Measurements from ENCODE around the gene MOB3A.
"Not testable (repeated sequence)": the region's sequence is repeated elsewhere in the genome, so short reads cannot be mapped to it uniquely, and the experiment has no call there.

MOB3A gene

DNA sequence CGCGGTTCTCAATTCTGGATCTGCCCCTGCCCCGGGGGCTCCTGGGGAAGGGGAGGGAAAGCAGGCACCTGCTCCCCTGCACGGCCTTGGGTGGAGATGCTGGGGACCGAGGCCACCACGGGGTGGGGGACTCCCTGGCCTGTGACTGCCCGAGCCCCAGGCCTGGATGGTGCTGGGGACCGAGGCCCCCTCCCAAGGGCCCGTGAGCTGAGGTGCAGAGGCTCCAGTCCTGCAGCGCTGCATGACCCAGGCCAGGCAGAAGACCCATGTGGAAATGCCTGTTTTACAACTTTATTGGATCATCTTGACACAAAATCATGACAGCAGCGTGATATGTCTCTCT lies 4.6 kb upstream of the MOB3A start:
- no peak for DNase-seq (ENCODE audit: low read depth)
- peaks cover 7% of the 10 kb centered on the region for H3K4me1 ChIP-seq (ENCODE audit: control insufficient read depth, insufficient read depth, low read length)
- no peaks in the 10 kb centered on the region for H3K9me3 ChIP-seq (ENCODE audit: control insufficient read depth, low read length)
- no peak overlapping the region for H3K4me3 ChIP-seq (ENCODE audit: low read length)
- H3K27me3 ChIP-seq (replicated peaks; ENCODE audit: control insufficient read depth, insufficient read depth, low read length) = no peaks in the 10 kb centered on the region
- H3K36me3 ChIP-seq (ENCODE audit: control insufficient read depth, insufficient read depth, low read length, severe bottlenecking) = peaks cover 50% of the 10 kb centered on the region
- no peak overlapping the region for H3K9ac ChIP-seq (ENCODE audit: low read length)

GRCh38 chr19:2099937-2100718 lies 4.0 kb upstream of the MOB3A start:
- DNase-seq (ENCODE audit: low read depth) = no peak
- peaks cover 8% of the 10 kb centered on the region for H3K4me1 ChIP-seq (ENCODE audit: control insufficient read depth, insufficient read depth, low read length)
- H3K9ac ChIP-seq (ENCODE audit: low read length) = no peak overlapping the region
- no peaks in the 10 kb centered on the region for H3K9me3 ChIP-seq (ENCODE audit: control insufficient read depth, low read length)
- H3K36me3 ChIP-seq (ENCODE audit: control insufficient read depth, insufficient read depth, low read length, severe bottlenecking) = peaks cover 47% of the 10 kb centered on the region
- no peaks in the 10 kb centered on the region for H3K27me3 ChIP-seq (replicated peaks; ENCODE audit: control insufficient read depth, insufficient read depth, low read length)
- H3K4me3 ChIP-seq (ENCODE audit: low read length) = no peak overlapping the region

GRCh38 chr19:2099054-2099501 lies 3.0 kb upstream of the MOB3A start:
- no peaks in the 10 kb centered on the region for H3K27me3 ChIP-seq (replicated peaks; ENCODE audit: control insufficient read depth, insufficient read depth, low read length)
- H3K9me3 ChIP-seq (ENCODE audit: control insufficient read depth, low read length) = no peaks in the 10 kb centered on the region
- no peak overlapping the region for H3K4me3 ChIP-seq (ENCODE audit: low read length)
- H3K4me1 ChIP-seq (ENCODE audit: control insufficient read depth, insufficient read depth, low read length) = peaks cover 16% of the 10 kb centered on the region
- H3K36me3 ChIP-seq (ENCODE audit: control insufficient read depth, insufficient read depth, low read length, severe bottlenecking) = peaks cover 40% of the 10 kb centered on the region
- no peak overlapping the region for H3K9ac ChIP-seq (ENCODE audit: low read length)
- no peak for DNase-seq (ENCODE audit: low read depth)

DNA sequence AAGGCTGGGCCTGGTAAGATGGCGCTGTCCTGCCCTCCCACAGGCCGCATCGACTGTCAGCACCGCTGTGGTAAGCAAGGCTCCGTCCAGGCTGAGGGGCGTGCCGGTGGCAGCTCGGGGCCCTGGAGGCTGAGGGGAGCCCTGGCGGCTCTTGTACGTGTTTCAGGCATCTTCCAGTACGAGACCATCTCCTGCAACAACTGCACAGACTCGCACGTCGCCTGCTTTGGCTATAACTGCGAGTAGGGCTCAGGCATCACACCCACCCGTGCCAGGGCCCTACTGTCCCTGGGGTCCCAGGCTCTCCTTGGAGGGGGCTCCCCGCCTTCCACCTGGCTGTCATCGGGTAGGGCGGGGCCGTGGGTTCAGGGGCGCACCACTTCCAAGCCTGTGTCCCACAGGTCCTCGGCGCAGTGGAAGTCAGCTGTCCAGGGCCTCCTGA lies 1.8 kb upstream of the MOB3A start:
- DNase-seq (ENCODE audit: low read depth) = no peak
- peaks cover 19% of the 10 kb centered on the region for H3K4me1 ChIP-seq (ENCODE audit: control insufficient read depth, insufficient read depth, low read length)

DNA sequence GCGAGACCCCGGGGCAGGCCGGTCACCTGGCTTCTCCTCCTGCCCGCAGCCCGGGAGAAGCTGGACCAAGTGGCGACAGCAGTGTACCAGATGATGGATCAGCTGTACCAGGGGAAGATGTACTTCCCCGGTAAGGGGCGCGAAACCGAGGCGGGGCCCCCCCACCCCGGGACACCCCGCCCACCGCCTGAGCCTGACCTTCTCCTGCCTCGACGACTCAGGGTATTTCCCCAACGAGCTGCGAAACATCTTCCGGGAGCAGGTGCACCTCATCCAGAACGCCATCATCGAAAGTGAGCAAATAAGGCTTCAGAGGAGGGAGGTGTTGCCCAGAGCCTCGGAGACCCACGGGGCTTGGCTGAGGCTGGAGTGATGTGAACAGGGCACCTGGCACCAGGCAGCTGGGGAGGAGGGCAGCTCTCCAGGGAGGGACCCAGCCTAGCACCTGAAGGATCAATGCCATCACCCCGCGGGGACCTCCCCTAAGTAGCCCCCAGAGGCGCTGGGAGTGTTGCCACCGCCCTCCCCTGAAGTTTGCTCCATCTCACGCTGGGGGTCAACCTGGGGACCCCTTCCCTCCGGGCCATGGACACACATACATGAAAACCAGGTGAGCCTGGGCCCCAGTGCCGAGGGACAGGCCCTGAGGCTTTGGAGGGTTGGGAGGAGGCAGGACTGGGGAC lies 1.2 kb upstream of the MOB3A start:
- H3K27me3 ChIP-seq (replicated peaks; ENCODE audit: control insufficient read depth, insufficient read depth, low read length) = no peaks in the 10 kb centered on the region
- H3K4me1 ChIP-seq (ENCODE audit: control insufficient read depth, insufficient read depth, low read length) = peaks cover 23% of the 10 kb centered on the region
- DNase-seq (ENCODE audit: low read depth) = no peak
- H3K4me3 ChIP-seq (ENCODE audit: low read length) = peak overlapping the region; percentile 78
- peak overlapping the region; percentile 74 for H3K9ac ChIP-seq (ENCODE audit: low read length)
- peaks cover 28% of the 10 kb centered on the region for H3K36me3 ChIP-seq (ENCODE audit: control insufficient read depth, insufficient read depth, low read length, severe bottlenecking)
- no peaks in the 10 kb centered on the region for H3K9me3 ChIP-seq (ENCODE audit: control insufficient read depth, low read length)

More for the DNA sequence above, 1.8 kb upstream of the MOB3A start:
- H3K27me3 ChIP-seq (replicated peaks; ENCODE audit: control insufficient read depth, insufficient read depth, low read length) = no peaks in the 10 kb centered on the region
- peaks cover 30% of the 10 kb centered on the region for H3K36me3 ChIP-seq (ENCODE audit: control insufficient read depth, insufficient read depth, low read length, severe bottlenecking)
- H3K9me3 ChIP-seq (ENCODE audit: control insufficient read depth, low read length) = no peaks in the 10 kb centered on the region
- H3K9ac ChIP-seq (ENCODE audit: low read length) = no peak overlapping the region
- H3K4me3 ChIP-seq (ENCODE audit: low read length) = peak overlapping the region; percentile 78

GRCh38 chr19:2096480-2097202 lies 515 bp upstream of the MOB3A start, which contains the start of gene IZUMO4:
Gene IZUMO4, plus strand, starts transcription at chr19:2096915. Its CDS starts 31 bp downstream, at chr19:2096946.
- peaks cover 22% of the 10 kb centered on the region for H3K36me3 ChIP-seq (ENCODE audit: control insufficient read depth, insufficient read depth, low read length, severe bottlenecking)
- peaks cover 26% of the 10 kb centered on the region for H3K4me1 ChIP-seq (ENCODE audit: control insufficient read depth, insufficient read depth, low read length)
- peak within 1 kb of the TSS; percentile 91 for H3K4me3 ChIP-seq (ENCODE audit: low read length)

DNA sequence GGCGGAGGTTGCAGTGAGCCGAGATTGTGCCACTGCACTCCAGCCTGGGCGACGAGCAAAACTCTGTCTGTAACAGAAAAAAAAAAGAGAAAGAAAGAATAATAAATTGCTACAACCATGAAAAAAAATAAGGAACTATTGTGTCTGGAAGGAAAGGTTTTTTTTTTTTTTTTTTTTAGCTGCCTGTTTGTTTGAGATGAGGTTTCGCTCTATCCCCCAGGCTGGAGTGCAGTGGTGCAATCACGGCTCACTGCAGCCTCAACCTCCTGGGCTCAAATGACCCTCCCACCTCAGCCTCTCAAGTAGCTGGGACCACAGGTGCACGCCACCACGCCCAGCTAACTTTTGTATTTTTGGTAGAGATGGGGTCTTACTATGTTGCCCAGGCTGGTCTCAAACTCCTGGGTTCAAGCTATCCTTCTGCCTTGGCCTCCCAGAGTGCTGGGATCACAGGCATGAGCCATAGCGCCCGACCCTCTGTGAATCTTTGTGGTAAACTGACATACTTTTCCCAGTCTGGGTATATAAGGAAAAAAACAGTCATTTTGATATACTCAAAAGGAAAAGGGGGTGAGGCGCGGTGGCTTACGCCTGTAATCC lies 4.1 kb downstream of the MOB3A start:
- DNase-seq (ENCODE audit: low read depth); H3K27me3 ChIP-seq (replicated peaks; ENCODE audit: control insufficient read depth, insufficient read depth, low read length); H3K9me3 ChIP-seq (ENCODE audit: control insufficient read depth, low read length); H3K9ac ChIP-seq (ENCODE audit: low read length); H3K4me3 ChIP-seq (ENCODE audit: low read length); H3K36me3 ChIP-seq (ENCODE audit: control insufficient read depth, insufficient read depth, low read length, severe bottlenecking): not testable (repeated sequence)
- peaks cover 45% of the 10 kb centered on the region for H3K4me1 ChIP-seq (ENCODE audit: control insufficient read depth, insufficient read depth, low read length)

More at GRCh38 chr19:2096480-2097202, 515 bp upstream of the MOB3A start, which contains the start of gene IZUMO4:
- peak; percentile 99 for DNase-seq (ENCODE audit: low read depth)
- peak within 1 kb of the TSS; percentile 92 for H3K9ac ChIP-seq (ENCODE audit: low read length)
- H3K27me3 ChIP-seq (replicated peaks; ENCODE audit: control insufficient read depth, insufficient read depth, low read length) = no peaks in the 10 kb centered on the region
- H3K9me3 ChIP-seq (ENCODE audit: control insufficient read depth, low read length) = no peaks in the 10 kb centered on the region

- H3K4me1 ChIP-seq (ENCODE audit: control insufficient read depth, insufficient read depth, low read length) = peaks cover 40% of the 10 kb centered on the region
- no peaks in the 10 kb centered on the region for H3K9me3 ChIP-seq (ENCODE audit: control insufficient read depth, low read length)
- no peak overlapping the region for H3K4me3 ChIP-seq (ENCODE audit: low read length)
- no peak for DNase-seq (ENCODE audit: low read depth)
- H3K36me3 ChIP-seq (ENCODE audit: control insufficient read depth, insufficient read depth, low read length, severe bottlenecking) = peaks cover 5% of the 10 kb centered on the region
- H3K9ac ChIP-seq (ENCODE audit: low read length) = no peak overlapping the region
- H3K27me3 ChIP-seq (replicated peaks; ENCODE audit: control insufficient read depth, insufficient read depth, low read length) = no peaks in the 10 kb centered on the region
Observed at GRCh38 chr19:2089727-2090053, 6.4 kb downstream of the MOB3A start.

DNA sequence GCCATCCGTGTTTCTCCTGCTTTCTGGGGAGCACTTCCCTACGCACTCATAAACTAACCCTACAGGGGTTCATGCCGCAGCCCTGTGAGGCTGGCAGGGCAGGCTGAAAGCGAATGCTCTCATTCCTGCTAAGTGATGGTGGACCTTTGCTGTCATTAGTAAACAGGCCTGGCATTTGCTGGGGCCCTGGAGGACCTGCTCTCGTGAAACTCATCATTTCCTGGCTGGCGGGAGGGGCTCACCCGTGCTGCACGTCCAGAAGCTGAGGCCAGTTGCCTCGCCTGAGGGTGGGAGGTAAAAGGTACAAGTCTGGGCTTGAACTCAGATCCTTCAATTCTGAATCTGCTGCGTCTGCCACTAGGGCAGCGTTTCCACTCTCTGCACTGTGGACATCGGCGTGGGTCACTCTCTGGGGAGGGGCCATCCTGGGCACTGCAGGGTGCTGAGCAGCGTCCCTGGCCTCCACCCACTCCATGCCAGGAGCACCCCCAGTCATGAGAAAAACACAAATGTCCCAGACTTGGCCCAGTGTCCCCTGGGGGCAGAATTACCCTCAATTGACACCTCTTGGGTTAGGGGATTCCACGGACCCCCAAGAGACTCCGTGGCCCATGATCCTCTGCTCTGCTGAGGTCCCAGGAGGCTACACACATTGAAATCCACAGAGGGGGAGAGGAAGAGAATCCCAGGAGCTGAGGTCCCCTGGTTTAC lies 7.0 kb downstream of the MOB3A start:
- Histone ChIP-seq H3K27me3 (replicated peaks; ENCODE audit: control insufficient read depth, insufficient read depth, low read length) (no peaks in the 10 kb centered on the region), H3K36me3 (ENCODE audit: control insufficient read depth, insufficient read depth, low read length, severe bottlenecking) (peaks cover 6% of the 10 kb centered on the region), H3K4me3 (ENCODE audit: low read length) (no peak overlapping the region), H3K9me3 (ENCODE audit: control insufficient read depth, low read length) (no peaks in the 10 kb centered on the region), H3K4me1 (ENCODE audit: control insufficient read depth, insufficient read depth, low read length) (peaks cover 35% of the 10 kb centered on the region), H3K9ac (ENCODE audit: low read length) (peak overlapping the region; percentile 48)
- DNase-seq (ENCODE audit: low read depth) = no peak

DNA sequence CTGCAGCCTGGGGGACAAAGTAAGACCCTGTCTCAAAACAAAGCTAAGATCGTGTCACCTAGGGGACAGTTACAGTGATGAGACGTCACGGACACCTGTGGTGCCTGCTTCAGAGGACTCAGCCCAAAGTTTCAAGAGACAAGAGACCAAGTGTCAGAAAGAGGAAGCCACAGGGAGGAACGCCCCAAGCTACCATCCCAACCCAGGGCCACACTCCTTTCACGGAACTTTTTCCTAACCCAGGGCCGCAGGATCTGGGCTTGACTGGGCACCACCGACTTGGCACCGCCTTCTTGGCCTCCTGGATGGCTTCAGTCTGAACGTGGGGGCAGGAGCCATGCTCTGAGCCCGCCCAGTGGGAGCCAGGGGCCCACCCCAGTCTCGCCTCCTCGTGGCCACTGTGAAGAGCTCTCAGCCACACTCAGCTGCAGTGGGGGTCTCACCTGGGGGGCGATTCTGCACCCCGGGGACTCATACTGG lies 8.5 kb downstream of the MOB3A start:
- Histone ChIP-seq H3K27me3 (replicated peaks; ENCODE audit: control insufficient read depth, insufficient read depth, low read length) (no peaks in the 10 kb centered on the region), H3K4me3 (ENCODE audit: low read length) (no peak overlapping the region), H3K9me3 (ENCODE audit: control insufficient read depth, low read length) (no peaks in the 10 kb centered on the region), H3K4me1 (ENCODE audit: control insufficient read depth, insufficient read depth, low read length) (peaks cover 31% of the 10 kb centered on the region), H3K9ac (ENCODE audit: low read length) (no peak overlapping the region), H3K36me3 (ENCODE audit: control insufficient read depth, insufficient read depth, low read length, severe bottlenecking) (peaks cover 17% of the 10 kb centered on the region)
- DNase-seq (ENCODE audit: low read depth) = no peak
